22Rv1 (cell line): Measurements from ENCODE around the gene MRPL58.

Source experiments
- ZFX ChIP-seq: fragments of 450-650 bp; IDR thresholded peaks from 2 replicates; pipeline ENCODE4 v1.6.1; 2017; ENCODE audit warnings: antibody characterized with exemption, borderline replicate concordance
- TF ChIP-seq, protein P1 (sequence below): fragments of 450-650 bp; IDR thresholded peaks from 2 replicates; pipeline ENCODE4 v1.5.1; 2017; ENCODE audit warnings: mild to moderate bottlenecking

DNA sequence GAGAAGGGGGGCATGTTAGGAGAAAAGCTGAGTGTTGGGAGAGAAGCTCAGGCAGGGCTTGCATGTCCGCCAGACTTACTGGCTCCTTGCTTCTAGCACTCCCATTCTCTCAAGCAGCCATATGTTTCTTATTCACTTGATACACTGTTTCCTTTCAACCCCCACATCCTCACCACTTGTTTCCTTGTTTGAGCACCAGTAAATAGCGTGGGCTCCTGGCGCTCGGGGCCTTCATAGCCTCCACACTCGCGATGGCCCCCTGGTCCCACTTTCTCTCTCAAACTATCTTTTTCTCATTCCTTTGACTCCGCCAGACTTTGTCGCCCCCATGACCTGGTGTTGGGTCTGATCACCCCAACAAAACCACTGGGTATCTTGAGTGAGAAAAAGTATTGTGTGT is 17.7 kb downstream of the MRPL58 start:
- TF ChIP-seq, protein P1, sequence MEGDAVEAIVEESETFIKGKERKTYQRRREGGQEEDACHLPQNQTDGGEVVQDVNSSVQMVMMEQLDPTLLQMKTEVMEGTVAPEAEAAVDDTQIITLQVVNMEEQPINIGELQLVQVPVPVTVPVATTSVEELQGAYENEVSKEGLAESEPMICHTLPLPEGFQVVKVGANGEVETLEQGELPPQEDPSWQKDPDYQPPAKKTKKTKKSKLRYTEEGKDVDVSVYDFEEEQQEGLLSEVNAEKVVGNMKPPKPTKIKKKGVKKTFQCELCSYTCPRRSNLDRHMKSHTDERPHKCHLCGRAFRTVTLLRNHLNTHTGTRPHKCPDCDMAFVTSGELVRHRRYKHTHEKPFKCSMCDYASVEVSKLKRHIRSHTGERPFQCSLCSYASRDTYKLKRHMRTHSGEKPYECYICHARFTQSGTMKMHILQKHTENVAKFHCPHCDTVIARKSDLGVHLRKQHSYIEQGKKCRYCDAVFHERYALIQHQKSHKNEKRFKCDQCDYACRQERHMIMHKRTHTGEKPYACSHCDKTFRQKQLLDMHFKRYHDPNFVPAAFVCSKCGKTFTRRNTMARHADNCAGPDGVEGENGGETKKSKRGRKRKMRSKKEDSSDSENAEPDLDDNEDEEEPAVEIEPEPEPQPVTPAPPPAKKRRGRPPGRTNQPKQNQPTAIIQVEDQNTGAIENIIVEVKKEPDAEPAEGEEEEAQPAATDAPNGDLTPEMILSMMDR = no peak
- TF ChIP-seq ZFX = no peak
